NT2/D1 (cell line): ENCODE results near the gene PPP1R9A.

Experiments used
- SUZ12 ChIP-seq: IDR thresholded peaks from 2 replicates; pipeline ENCODE4 v1.6.1; 2011; ENCODE audit not compliant: insufficient read length, insufficient read depth; ENCODE audit errors: extremely low read depth
- YY1 ChIP-seq: IDR thresholded peaks from 2 replicates; pipeline ENCODE4 v1.6.1; 2011; ENCODE audit not compliant: insufficient read length, insufficient read depth
- ZNF274 ChIP-seq: IDR thresholded peaks from 2 replicates; pipeline ENCODE4 v1.6.1; 2011; ENCODE audit warnings: mild to moderate bottlenecking, low read depth, low read length

GRCh38 chr7:95320651-95321050 is 413.3 kb downstream of the PPP1R9A start:
- TF ChIP-seq SUZ12 (no peak), ZNF274 (no peak), YY1 (no peak)
